Mesenchymal stem cell (in vitro differentiated cells and primary cell): ENCODE data around the gene KIF13A.

Source experiments
- DNase-seq: peaks from one replicate; pipeline ENCODE4 v3.0.0-alpha.2; 2013
- H2AFZ ChIP-seq: one replicate; pipeline ENCODE4 v1.6.1; 2013; ENCODE audit warnings: low read depth, mild to moderate bottlenecking, control low read depth, inconsistent platforms, low read length, moderate library complexity
- H2AK5ac ChIP-seq: 2 replicates; pipeline ENCODE4 v1.6.1; 2013; ENCODE audit warnings: low read length, moderate library complexity, mild to moderate bottlenecking, inconsistent platforms; ENCODE audit not compliant: severe bottlenecking
- H2BK120ac ChIP-seq: one replicate; pipeline ENCODE4 v1.6.1; 2013; ENCODE audit warnings: low read depth, mild to moderate bottlenecking, inconsistent platforms, low read length, moderate library complexity
- H2BK12ac ChIP-seq, 2 experiments: one replicate each; pipeline ENCODE4 v1.6.1; 2013; ENCODE audit warnings: inconsistent platforms in 2 of 2, low read length in 2 of 2, mild to moderate bottlenecking in 2 of 2, moderate library complexity in 2 of 2, control low read depth in 1 of 2
- H2BK15ac ChIP-seq: one replicate; pipeline ENCODE4 v1.6.1; 2013; ENCODE audit warnings: mild to moderate bottlenecking, low read depth, inconsistent platforms; ENCODE audit not compliant: poor library complexity, severe bottlenecking
- H2BK5ac ChIP-seq: 2 replicates; pipeline ENCODE4 v1.6.1; 2013; ENCODE audit warnings: low read depth, mild to moderate bottlenecking, low read length, control low read depth, inconsistent platforms; ENCODE audit not compliant: poor library complexity, severe bottlenecking
- H3K14ac ChIP-seq, 2 experiments: one replicate each; pipeline ENCODE4 v1.6.1; 2013; ENCODE audit warnings: inconsistent platforms in 2 of 2, low read length in 2 of 2, control low read depth in 1 of 2, mild to moderate bottlenecking in 1 of 2, moderate library complexity in 1 of 2
- H3K18ac ChIP-seq, 2 experiments: one replicate each; pipeline ENCODE4 v1.6.1; 2013; ENCODE audit warnings: inconsistent platforms in 2 of 2, low read length in 2 of 2, control low read depth in 1 of 2, low read depth in 1 of 2, mild to moderate bottlenecking in 1 of 2
- H3K23ac ChIP-seq, 2 experiments: one replicate each; pipeline ENCODE4 v1.6.1; 2013; ENCODE audit warnings: inconsistent platforms in 2 of 2, low read length in 2 of 2, mild to moderate bottlenecking in 2 of 2, moderate library complexity in 2 of 2, control low read depth in 1 of 2
- H3K27ac ChIP-seq: 2 replicates; pipeline ENCODE4 v1.5.1; 2013; ENCODE audit warnings: mild to moderate bottlenecking, moderate library complexity, low read length, control low read depth, inconsistent platforms; ENCODE audit not compliant: poor library complexity, severe bottlenecking
- H3K27me3 ChIP-seq, 2 experiments: 2 replicates each; pipeline versions ENCODE4 v1.6.1 to v1.7.0; 2013; ENCODE audit warnings: low read length in 2 of 2, mild to moderate bottlenecking in 2 of 2, moderate library complexity in 2 of 2, control low read depth in 1 of 2, inconsistent platforms in 1 of 2; ENCODE audit not compliant: control insufficient read depth in 1 of 2, insufficient read depth in 1 of 2
- H3K36me3 ChIP-seq, 2 experiments: 2 replicates each; pipeline versions ENCODE4 v1.6.1 to v1.7.0; 2013; ENCODE audit warnings: low read length in 2 of 2, control low read depth in 1 of 2, inconsistent platforms in 1 of 2, low read depth in 1 of 2, mild to moderate bottlenecking in 1 of 2; ENCODE audit not compliant: insufficient read depth in 2 of 2, control insufficient read depth in 1 of 2
- H3K4ac ChIP-seq, 2 experiments: one replicate each; pipeline ENCODE4 v1.6.1; 2013; ENCODE audit warnings: inconsistent platforms in 2 of 2, low read length in 2 of 2, mild to moderate bottlenecking in 2 of 2, moderate library complexity in 2 of 2, control low read depth in 1 of 2, low read depth in 1 of 2
- H3K4me1 ChIP-seq: 2 replicates; pipeline ENCODE4 v1.6.1; 2013; ENCODE audit warnings: low read depth, low read length, control low read depth; ENCODE audit not compliant: control insufficient read depth, insufficient read depth
- H3K4me2 ChIP-seq: 2 replicates; pipeline ENCODE4 v1.6.1; 2013; ENCODE audit warnings: low read length, mild to moderate bottlenecking, inconsistent platforms; ENCODE audit not compliant: poor library complexity, severe bottlenecking
- H3K4me3 ChIP-seq, 2 experiments: 2 replicates each; pipeline versions ENCODE4 v1.5.1 to v1.7.0; 2013; ENCODE audit warnings: low read length in 2 of 2, mild to moderate bottlenecking in 2 of 2, control low read depth in 1 of 2, low read depth in 1 of 2; ENCODE audit not compliant: insufficient read depth in 1 of 2
- H3K79me1 ChIP-seq: replicated peaks from 2 replicates; pipeline ENCODE4 v1.6.1; 2013; ENCODE audit warnings: mild to moderate bottlenecking, control low read depth, low read length, inconsistent platforms; ENCODE audit not compliant: poor library complexity, severe bottlenecking
- H3K9ac ChIP-seq: 2 replicates; pipeline ENCODE4 v1.7.0; 2013; ENCODE audit warnings: mild to moderate bottlenecking, low read length, moderate library complexity
- H3K9me3 ChIP-seq: 2 replicates; pipeline ENCODE4 v1.7.0; 2013; ENCODE audit warnings: mild to moderate bottlenecking, low read length; ENCODE audit not compliant: control insufficient read depth
- H4K8ac ChIP-seq: one replicate; pipeline ENCODE4 v1.6.1; 2013; ENCODE audit warnings: inconsistent platforms, mild to moderate bottlenecking, low read length, moderate library complexity
- H4K91ac ChIP-seq: one replicate; pipeline ENCODE4 v1.6.1; 2013; ENCODE audit warnings: mild to moderate bottlenecking, low read length, inconsistent platforms
- WGBS: methylation state at CpG from one replicate; pipeline ENCODE4 v1.1.7; 2013; ENCODE audit warnings: mixed read lengths; 5-methylcytosine and 5-hydroxymethylcytosine counted together

KIF13A gene

DNA sequence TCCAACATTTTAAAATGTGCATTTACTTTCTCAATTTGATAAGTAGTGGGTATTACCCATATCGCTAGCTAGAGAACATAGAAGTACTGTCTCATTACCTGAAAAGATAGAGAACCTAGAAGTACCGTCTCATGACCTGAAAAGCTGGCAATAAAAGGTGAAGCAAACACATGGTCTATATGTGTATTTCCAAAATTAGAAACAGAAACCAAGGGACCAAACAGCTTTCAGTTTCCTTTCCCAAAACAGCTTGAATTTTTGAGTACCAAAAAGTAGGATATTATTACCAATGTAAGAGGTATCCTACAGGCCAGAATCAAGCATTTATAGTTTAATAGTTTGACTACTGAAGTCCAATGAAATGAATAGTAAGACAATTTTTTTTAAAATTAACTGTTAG is 77.2 kb downstream of the KIF13A start:
- Histone ChIP-seq H3K79me1 (peaks cover 21% of the 10 kb centered on the region), H3K4me1 (peaks cover 2% of the 10 kb centered on the region), H3K18ac (no peak overlapping the region), H3K9me3 (no peaks in the 10 kb centered on the region), H3K36me3 (no peaks in the 10 kb centered on the region), H4K91ac (no peak overlapping the region), H2AFZ (no peak overlapping the region), H2AK5ac (no peak overlapping the region), H3K27me3 (no peaks in the 10 kb centered on the region), H3K4me2 (no peak overlapping the region), H3K4ac (no peak overlapping the region), H2BK12ac (no peak overlapping the region), H2BK5ac (no peak overlapping the region), H3K9ac (peak overlapping the region; percentile 57), H3K4me3 (peak overlapping the region in 1 of 2 experiments; percentile 46), H4K8ac (no peak overlapping the region), H3K27ac (no peak overlapping the region), H3K14ac (no peak overlapping the region), H2BK120ac (no peak overlapping the region), H2BK15ac (no peak overlapping the region), H3K23ac (no peak overlapping the region)
- DNase-seq = peak; percentile 41
- WGBS = no CpG with 5 or more reads among the region's 2 CpGs

- no peak overlapping the region for H3K14ac ChIP-seq
- H3K4me1 ChIP-seq = peaks cover 2% of the 10 kb centered on the region
- H4K91ac ChIP-seq = no peak overlapping the region
- no peak overlapping the region for H3K4me3 ChIP-seq
- no peak overlapping the region for H2BK5ac ChIP-seq
- no peak overlapping the region for H2BK15ac ChIP-seq
- H2AK5ac ChIP-seq = no peak overlapping the region
- H4K8ac ChIP-seq = no peak overlapping the region
- no peaks in the 10 kb centered on the region for H3K27me3 ChIP-seq
- no peaks in the 10 kb centered on the region for H3K36me3 ChIP-seq
- WGBS = 93% methylated on average over 3 of the region's 4 CpGs
- H2BK12ac ChIP-seq = peak overlapping the region in 1 of 2 experiments; percentile 96
- no peak overlapping the region for H2AFZ ChIP-seq
- no peak overlapping the region for H3K4me2 ChIP-seq
- H3K9me3 ChIP-seq = no peaks in the 10 kb centered on the region
- peaks cover 19% of the 10 kb centered on the region for H3K79me1 ChIP-seq
- no peak overlapping the region for H3K23ac ChIP-seq
- H3K27ac ChIP-seq = no peak overlapping the region
- H3K18ac ChIP-seq = no peak overlapping the region
- H2BK120ac ChIP-seq = no peak overlapping the region
- H3K4ac ChIP-seq = no peak overlapping the region
- H3K9ac ChIP-seq = no peak overlapping the region
- no peak for DNase-seq
Observed at GRCh38 chr6:17908831-17909230, 78.6 kb downstream of the KIF13A start.

DNA sequence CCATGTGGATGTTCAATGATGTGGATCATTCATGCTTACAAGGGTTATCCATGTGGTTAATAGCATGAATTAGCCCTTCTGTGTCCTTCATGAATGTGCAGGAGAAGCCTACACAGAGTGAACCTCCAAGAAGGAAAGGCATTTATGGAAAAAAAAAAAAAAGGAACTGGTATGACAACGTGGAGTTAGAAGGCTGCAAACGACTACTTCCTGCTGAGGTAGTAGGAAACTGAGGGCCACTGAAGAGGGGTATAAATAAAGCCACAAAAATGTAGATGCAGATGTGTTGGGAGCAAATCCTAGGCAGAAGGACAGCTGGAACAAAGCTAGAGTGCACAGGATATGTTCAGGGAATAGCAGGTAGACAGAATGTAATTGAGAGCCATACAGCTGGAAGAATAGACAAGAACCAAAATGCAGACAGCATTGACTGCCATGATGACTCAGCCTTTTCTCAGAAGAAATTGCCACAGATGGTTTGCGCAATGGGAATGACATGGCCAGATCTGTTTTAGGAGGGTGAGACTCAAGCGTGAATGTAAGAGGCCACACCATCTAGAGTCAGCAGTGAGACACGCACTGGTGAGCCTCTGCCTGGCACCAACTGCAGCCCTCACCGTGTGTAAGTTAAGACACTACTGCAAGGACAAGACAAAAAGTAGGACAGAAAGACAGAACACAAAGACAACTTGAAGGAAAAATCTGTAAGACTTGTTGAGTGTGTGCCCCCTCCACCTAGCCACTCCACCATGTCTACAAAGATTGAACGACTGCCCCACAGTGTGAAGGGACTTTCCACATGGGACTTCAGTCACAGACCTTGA is 79.8 kb downstream of the KIF13A start:
- no peak overlapping the region for H4K91ac ChIP-seq

More for the DNA sequence above, 79.8 kb downstream of the KIF13A start:
- Histone ChIP-seq H2BK12ac (peak overlapping the region; percentile 38 to 87), H3K27ac (peak overlapping the region; percentile 74), H2AK5ac (peak overlapping the region; percentile 46), H3K4me3 (peak overlapping the region in 1 of 2 experiments; percentile 54), H4K8ac (peak overlapping the region; percentile 69), H3K9ac (peak overlapping the region; percentile 82), H2AFZ (no peak overlapping the region), H3K4me1 (peaks cover 2% of the 10 kb centered on the region), H3K4ac (peak overlapping the region in 1 of 2 experiments; percentile 60), H3K9me3 (no peaks in the 10 kb centered on the region), H3K79me1 (peaks cover 19% of the 10 kb centered on the region), H2BK5ac (no peak overlapping the region), H2BK15ac (no peak overlapping the region), H3K18ac (peak overlapping the region; percentile 78 to 92), H3K23ac (no peak overlapping the region), H3K4me2 (no peak overlapping the region), H3K27me3 (no peaks in the 10 kb centered on the region), H3K36me3 (no peaks in the 10 kb centered on the region), H3K14ac (no peak overlapping the region), H2BK120ac (no peak overlapping the region)
- WGBS = 32% methylated on average over 7 of the region's 7 CpGs
- DNase-seq = peak; percentile 99
